Caco-2 (cell line): ENCODE measurements around the gene COL15A1. TPM values are rescaled to one million over a fixed set of nuclear protein-coding genes. Genes with fewer than 3 reads are reported as not detected.

ENCODE experiments used
- BruUV-seq: library from RNA; stranded (reverse); fragments of 400-500 nt; replicated peaks from 2 replicates; lab custom pipeline; 2021; lab: Mats Ljungman, UMichigan
- CTCF ChIA-PET: fragments of 300-600 bp; sonication (Branson Sonifier 250); formaldehyde crosslinking; loops from one replicate; lab custom pipeline; 2022; ENCODE audit warnings: antibody characterized with exemption; lab: Charles Lee
- POLR2A ChIA-PET: fragments of 300-600 bp; sonication (Branson Sonifier 250); formaldehyde crosslinking; loops from one replicate; lab custom pipeline; 2022; ENCODE audit warnings: antibody characterized with exemption; lab: Charles Lee
- DNase-seq, 2 experiments: peaks; one replicate each; pipeline versions ENCODE4 v3.0.0 to v3.0.0-alpha.2; 2020 to 2022
- H3K27me3 ChIP-seq: replicated peaks from 2 replicates; pipeline ENCODE4 v1.6.0; 2011; ENCODE audit warnings: low read length; ENCODE audit not compliant: control insufficient read depth, insufficient read depth
- H3K36me3 ChIP-seq: 2 replicates; pipeline ENCODE4 v1.5.1; 2011; ENCODE audit warnings: low read length; ENCODE audit not compliant: control insufficient read depth, insufficient read depth
- H3K4me1 ChIP-seq: fragments of 250-450 bp; sonication (Bioruptor Pico); 2 replicates; pipeline ENCODE4 v1.5.1; 2020; ENCODE audit warnings: mild to moderate bottlenecking
- H3K4me3 ChIP-seq: 2 replicates; pipeline ENCODE4 v1.5.1; 2011; ENCODE audit warnings: low read depth, mild to moderate bottlenecking, control low read depth, low read length
- H3K9me3 ChIP-seq: fragments of 250-450 bp; sonication (Bioruptor Pico); 2 replicates; pipeline ENCODE4 v1.5.1; 2020; ENCODE audit warnings: mild to moderate bottlenecking, moderate library complexity
- H3K27ac Mint-ChIP-seq: one replicate; pipeline ENCODE4 v1.8.0; 2022; ENCODE audit warnings: mixed read lengths; ENCODE audit not compliant: unreplicated experiment
- H3K27me3 Mint-ChIP-seq: one replicate; pipeline ENCODE4 v1.8.0; 2022; ENCODE audit warnings: mixed read lengths; ENCODE audit not compliant: insufficient read depth, unreplicated experiment
- H3K36me3 Mint-ChIP-seq: one replicate; pipeline ENCODE4 v1.8.0; 2022; ENCODE audit warnings: mild to moderate bottlenecking, mixed read lengths; ENCODE audit not compliant: insufficient read depth, unreplicated experiment
- H3K4me1 Mint-ChIP-seq: one replicate; pipeline ENCODE4 v1.8.0; 2022; ENCODE audit warnings: low read depth, mixed read lengths; ENCODE audit not compliant: unreplicated experiment
- H3K4me3 Mint-ChIP-seq: one replicate; pipeline ENCODE4 v1.8.0; 2022; ENCODE audit warnings: mild to moderate bottlenecking, moderate library complexity, mixed read lengths; ENCODE audit not compliant: unreplicated experiment
- H3K9me3 Mint-ChIP-seq: one replicate; pipeline ENCODE4 v1.8.0; 2022; ENCODE audit warnings: mixed read lengths; ENCODE audit not compliant: unreplicated experiment
- intact Hi-C: fragments of 100-400 bp; cut with micrococcal nuclease; formaldehyde crosslinking; loops from one replicate; pipeline ENCODE4 v1.10.0; 2022; ENCODE audit not compliant: unreplicated experiment
- total RNA-seq: library from RNA; stranded (reverse); gene quantifications from 2 replicates; pipeline ENCODE4 v1.2.3, GENCODE V29; 2022
- TF ChIP-seq, protein P1 (sequence below), 2 experiments: fragments of 200-600 bp in 1 of 2; IDR thresholded peaks; 1 replicate in 1 of 2; 2 replicates in 1 of 2; pipeline versions ENCODE4 v1.5.1 to v1.8.0; 2011 to 2022; ENCODE audit warnings: antibody characterized with exemption in 1 of 2, control low read depth in 1 of 2, inconsistent platforms in 1 of 2, low read depth in 1 of 2, low read length in 1 of 2, mild to moderate bottlenecking in 1 of 2, moderate library complexity in 1 of 2; ENCODE audit not compliant: insufficient read depth in 1 of 2, severe bottlenecking in 1 of 2, unreplicated experiment in 1 of 2

Gene COL15A1
- total RNA-seq, 1 experiment from 2014 or later = not detected

- Mint-ChIP-seq H3K36me3 (no peaks in the 10 kb centered on the region), H3K27ac (no peak overlapping the region), H3K9me3 (peaks cover 10% of the 10 kb centered on the region), H3K27me3 (peaks cover 6% of the 10 kb centered on the region), H3K4me1 (peaks cover 18% of the 10 kb centered on the region), H3K4me3 (peak overlapping the region; percentile 77)
- no peaks in the 10 kb centered on the region for H3K9me3 ChIP-seq
- CTCF ChIA-PET = no interaction called here
- no peaks in the 10 kb centered on the region for H3K27me3 ChIP-seq
- POLR2A ChIA-PET = no interaction called here
- H3K36me3 ChIP-seq = no peaks in the 10 kb centered on the region
- no peaks in the 10 kb centered on the region for H3K4me1 ChIP-seq
- intact Hi-C loops = no loop called here
- TF ChIP-seq, protein P1, sequence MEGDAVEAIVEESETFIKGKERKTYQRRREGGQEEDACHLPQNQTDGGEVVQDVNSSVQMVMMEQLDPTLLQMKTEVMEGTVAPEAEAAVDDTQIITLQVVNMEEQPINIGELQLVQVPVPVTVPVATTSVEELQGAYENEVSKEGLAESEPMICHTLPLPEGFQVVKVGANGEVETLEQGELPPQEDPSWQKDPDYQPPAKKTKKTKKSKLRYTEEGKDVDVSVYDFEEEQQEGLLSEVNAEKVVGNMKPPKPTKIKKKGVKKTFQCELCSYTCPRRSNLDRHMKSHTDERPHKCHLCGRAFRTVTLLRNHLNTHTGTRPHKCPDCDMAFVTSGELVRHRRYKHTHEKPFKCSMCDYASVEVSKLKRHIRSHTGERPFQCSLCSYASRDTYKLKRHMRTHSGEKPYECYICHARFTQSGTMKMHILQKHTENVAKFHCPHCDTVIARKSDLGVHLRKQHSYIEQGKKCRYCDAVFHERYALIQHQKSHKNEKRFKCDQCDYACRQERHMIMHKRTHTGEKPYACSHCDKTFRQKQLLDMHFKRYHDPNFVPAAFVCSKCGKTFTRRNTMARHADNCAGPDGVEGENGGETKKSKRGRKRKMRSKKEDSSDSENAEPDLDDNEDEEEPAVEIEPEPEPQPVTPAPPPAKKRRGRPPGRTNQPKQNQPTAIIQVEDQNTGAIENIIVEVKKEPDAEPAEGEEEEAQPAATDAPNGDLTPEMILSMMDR (IDR thresholded peaks at IDR 0.05; ENCODE audit: insufficient read depth in 1 of 2, low read depth in 1 of 2, low read length in 1 of 2, severe bottlenecking in 1 of 2, unreplicated experiment in 1 of 2) = no peak
- no TSS peak for BruUV-seq
- no peak for DNase-seq
- peak overlapping the region; percentile 59 for H3K4me3 ChIP-seq
These were observed 160.3 kb downstream of the COL15A1 start for GRCh38 chr9:99103901-99104458.

DNA sequence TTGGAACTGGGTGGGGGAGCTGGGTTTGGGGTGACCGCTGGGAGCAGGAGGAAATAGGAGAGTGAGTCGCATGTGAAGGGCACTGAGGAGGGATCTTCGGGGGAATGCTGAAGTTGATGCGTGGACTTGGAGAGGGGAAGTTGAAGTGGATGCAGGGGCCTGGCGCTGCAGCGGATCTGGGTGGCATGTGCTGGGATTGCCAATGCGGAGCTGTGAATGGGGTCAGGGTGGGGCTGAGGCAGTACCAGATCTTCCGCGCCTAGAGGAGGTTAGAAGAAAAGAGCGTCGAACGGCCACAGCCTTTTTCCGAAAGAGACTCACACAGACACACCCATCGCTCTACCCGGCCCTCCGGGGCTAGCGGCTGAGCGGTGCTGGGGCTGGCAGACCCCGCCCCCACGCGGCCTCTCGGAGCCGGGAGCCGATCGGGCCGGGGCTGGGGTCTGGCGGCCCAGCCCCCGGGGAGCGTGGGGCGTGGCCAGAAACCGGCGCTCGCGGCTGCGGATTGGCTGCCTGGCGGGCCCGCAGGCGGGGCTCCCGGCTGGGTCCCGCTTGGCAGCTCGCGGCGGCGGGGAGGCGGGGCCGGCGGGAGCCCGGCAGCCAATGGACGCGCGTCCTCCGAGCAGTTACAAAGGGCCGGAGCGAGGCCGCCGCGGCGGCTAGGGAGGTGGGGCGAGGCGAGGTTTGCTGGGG lies 160.9 kb downstream of the COL15A1 start, which contains the start of gene TGFBR1:
TGFBR1 (plus strand) TSS at position 655 of the 693 bp plus-strand sequence. CDS start 93 bp downstream, outside the sequence.
- peak within 1 kb of the TSS; percentile 77 for H3K4me3 Mint-ChIP-seq
- Histone ChIP-seq H3K4me3 (peak within 1 kb of the TSS; percentile 83), H3K9me3 (no peaks in the 10 kb centered on the region), H3K36me3 (no peaks in the 10 kb centered on the region), H3K4me1 (no peaks in the 10 kb centered on the region), H3K27me3 (no peaks in the 10 kb centered on the region)
- no TSS peak for BruUV-seq
- DNase-seq = peak; percentile 92 to 96
- peaks cover 3% of the 10 kb centered on the region for H3K9me3 Mint-ChIP-seq
- H3K27me3 Mint-ChIP-seq = peaks cover 3% of the 10 kb centered on the region
- ChIA-PET POLR2A (interaction anchor here (0.6 to 0.7 kb wide), 9 partner anchors 14 to 875 kb away, joined by 3 to 5 read pairs (median 3); partner anchors contain the start of genes ALG2 and SEC61B), CTCF (interaction anchor here (0.6 kb wide), 1 partner anchor 146 kb away, joined by 5 read pairs; no protein-coding TSS in a partner anchor)
- H3K36me3 Mint-ChIP-seq = no peaks in the 10 kb centered on the region
- intact Hi-C loops = no loop called here
- no peak within 1 kb of the TSS for H3K27ac Mint-ChIP-seq
- peaks cover 18% of the 10 kb centered on the region for H3K4me1 Mint-ChIP-seq
- TF ChIP-seq, protein P1 (IDR thresholded peaks at IDR 0.05; ENCODE audit: insufficient read depth in 1 of 2, low read depth in 1 of 2, low read length in 1 of 2, severe bottlenecking in 1 of 2, unreplicated experiment in 1 of 2) = no peak

DNA sequence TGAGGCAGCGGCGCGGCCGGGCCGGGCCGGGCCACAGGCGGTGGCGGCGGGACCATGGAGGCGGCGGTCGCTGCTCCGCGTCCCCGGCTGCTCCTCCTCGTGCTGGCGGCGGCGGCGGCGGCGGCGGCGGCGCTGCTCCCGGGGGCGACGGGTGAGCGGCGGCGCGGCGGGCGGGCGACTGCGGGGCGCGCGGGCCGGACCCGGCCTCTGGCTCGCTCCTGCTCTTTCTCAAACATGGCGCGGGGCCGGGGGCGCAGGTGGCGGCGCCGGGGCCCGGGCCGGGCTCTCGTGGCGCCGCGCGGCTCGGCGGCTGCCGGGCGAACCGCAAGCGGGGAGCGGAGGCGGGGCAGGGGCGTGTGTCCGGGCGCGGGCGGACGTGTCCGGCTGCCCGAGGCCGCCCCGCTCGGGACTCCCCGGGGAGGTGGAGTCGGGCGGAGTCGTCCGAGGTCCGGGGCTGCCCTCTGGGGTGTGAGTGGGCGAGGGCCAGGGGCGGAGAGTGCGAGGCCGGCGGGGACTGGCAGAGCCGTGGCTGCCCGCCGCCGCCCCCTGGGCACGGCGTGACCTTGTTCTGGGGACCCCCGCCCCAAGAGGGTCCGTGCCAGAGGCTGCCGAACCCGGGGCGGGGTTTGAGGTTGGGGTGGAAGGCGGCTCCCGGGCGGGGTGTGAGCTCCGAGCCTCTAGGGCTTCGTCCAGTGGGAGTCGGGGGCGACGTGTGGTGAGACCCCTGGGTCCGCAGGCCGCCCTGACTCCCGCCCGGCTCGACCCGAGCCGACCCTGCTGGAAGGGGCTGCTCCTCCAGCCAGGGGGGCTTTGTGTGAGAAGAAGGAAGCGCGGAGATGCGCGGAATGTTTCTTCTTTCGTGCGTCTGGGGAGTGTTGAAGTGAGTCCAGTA lies 161.7 kb downstream of the COL15A1 start:
- Mint-ChIP-seq H3K4me1 (peaks cover 18% of the 10 kb centered on the region), H3K9me3 (no peaks in the 10 kb centered on the region), H3K4me3 (peak overlapping the region; percentile 77), H3K36me3 (no peaks in the 10 kb centered on the region), H3K27me3 (no peaks in the 10 kb centered on the region), H3K27ac (no peak overlapping the region)
- no peaks in the 10 kb centered on the region for H3K4me1 ChIP-seq
- H3K36me3 ChIP-seq = no peaks in the 10 kb centered on the region
- intact Hi-C loops = no loop called here
- TF ChIP-seq, protein P1 (IDR thresholded peaks at IDR 0.05; ENCODE audit: insufficient read depth in 1 of 2, low read depth in 1 of 2, low read length in 1 of 2, severe bottlenecking in 1 of 2, unreplicated experiment in 1 of 2) = no peak
- H3K27me3 ChIP-seq = no peaks in the 10 kb centered on the region
- DNase-seq = peak; percentile 73 to 83
- H3K9me3 ChIP-seq = no peaks in the 10 kb centered on the region
- ChIA-PET POLR2A (interaction anchor here (0.7 kb wide), 1 partner anchor 22 kb away, joined by 4 read pairs; no protein-coding TSS in a partner anchor), CTCF (no interaction called here)
- peak overlapping the region; percentile 83 for H3K4me3 ChIP-seq
- BruUV-seq = no TSS peak
